ENCODE results near the gene C22orf15.
A peak's percentile ranks its signal among the peaks of the same experiment; 100 is the strongest.

The C22orf15 gene

GRCh38 chr22:23806837-23807236 lies 44.0 kb downstream of the C22orf15 start:
- Mint-ChIP-seq H3K9me3 (no peaks in the 10 kb centered on the region), H3K27ac (peak overlapping the region; percentile 64), H3K4me3 (no peak overlapping the region), H3K36me3 (peaks cover 100% of the 10 kb centered on the region), H3K4me1 (peaks cover 10% of the 10 kb centered on the region)
- no peak for DNase-seq (ENCODE audit: low spot score in 2 of 2)
- no peak for ATAC-seq

GRCh38 chr22:23812378-23812777 lies 49.6 kb downstream of the C22orf15 start:
- Mint-ChIP-seq H3K4me1 (no peaks in the 10 kb centered on the region), H3K4me3 (no peak overlapping the region), H3K9me3 (no peaks in the 10 kb centered on the region), H3K36me3 (peaks cover 96% of the 10 kb centered on the region), H3K27ac (no peak overlapping the region)
- DNase-seq (ENCODE audit: low spot score in 2 of 2) (no peak), ATAC-seq (no peak)
